Measurements from ENCODE around the gene NME1.

The NME1 gene

DNA sequence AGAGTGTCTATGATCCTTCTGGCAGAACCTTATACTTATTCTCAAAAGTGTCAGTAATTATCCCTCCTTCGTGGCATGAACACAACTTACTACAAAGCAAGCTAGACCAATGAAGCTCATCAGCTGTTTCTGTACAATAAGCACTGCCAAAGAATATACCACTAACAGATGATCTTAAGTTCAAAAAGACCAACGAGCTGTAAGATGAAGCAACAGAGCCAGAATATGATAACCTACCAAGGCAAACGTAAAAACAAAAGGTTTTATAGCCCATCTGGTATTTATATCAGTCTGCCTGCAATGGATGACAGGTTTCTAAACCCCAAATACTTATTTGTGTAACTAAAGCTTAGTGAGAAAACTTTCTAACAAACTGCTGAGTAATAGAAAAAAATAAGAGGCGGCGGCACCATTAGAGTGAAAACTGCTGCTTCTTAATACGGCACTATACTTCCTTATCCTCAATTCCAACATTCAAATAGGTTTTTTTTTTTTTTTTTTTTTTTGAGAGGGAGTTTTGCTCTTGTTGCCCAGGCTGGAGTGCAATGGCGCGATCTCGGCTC is 35.0 kb downstream of the NME1 start:
- DNase-seq (ENCODE audit: extremely low read depth in 1 of 2, low read depth in 1 of 2), result no peak

DNA sequence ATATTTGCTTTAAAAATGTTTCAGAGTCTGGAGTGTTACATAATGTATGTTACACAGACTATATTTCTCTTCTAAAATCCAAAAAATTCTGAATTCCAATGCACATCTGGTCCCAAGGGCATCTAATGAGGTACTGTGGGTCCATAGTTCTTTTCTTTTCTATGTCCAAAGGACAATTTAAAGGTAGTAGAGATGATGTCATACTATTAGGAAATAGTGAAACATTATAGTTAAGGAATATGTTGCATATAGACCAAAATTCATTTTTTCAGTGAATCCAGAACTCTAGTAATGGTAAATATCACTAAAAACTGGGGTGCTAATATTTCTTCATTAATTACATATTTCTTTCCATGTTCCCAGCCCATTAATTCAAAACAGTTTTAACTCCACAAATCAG is 35.8 kb downstream of the NME1 start:
- DNase-seq (ENCODE audit: extremely low read depth in 1 of 2, low read depth in 1 of 2), result no peak

DNA sequence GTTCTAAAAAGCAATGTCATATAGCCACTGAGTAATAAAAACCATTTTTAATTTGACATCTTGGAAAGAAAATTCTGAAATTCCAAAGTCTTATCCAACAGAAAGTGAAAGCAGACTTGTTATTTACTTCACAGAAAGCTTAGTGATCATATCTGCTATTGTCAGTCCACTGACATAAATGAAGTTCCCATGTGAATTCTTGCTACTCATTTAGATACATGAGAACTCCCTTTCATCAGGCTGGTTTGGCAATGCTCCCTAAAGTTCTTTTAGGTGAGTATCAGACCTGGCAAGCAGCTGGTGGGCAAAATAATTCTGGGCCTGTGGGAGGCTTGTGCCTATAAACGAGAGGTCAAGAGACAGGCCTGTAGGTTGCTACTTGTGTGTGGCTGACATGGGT is 36.3 kb downstream of the NME1 start:
- DNase-seq (ENCODE audit: extremely low read depth in 1 of 2, low read depth in 1 of 2), result no peak

- no peak for DNase-seq (ENCODE audit: extremely low read depth in 1 of 2, low read depth in 1 of 2)
Observed at GRCh38 chr17:51191895-51192294, 38.5 kb downstream of the NME1 start.

DNA sequence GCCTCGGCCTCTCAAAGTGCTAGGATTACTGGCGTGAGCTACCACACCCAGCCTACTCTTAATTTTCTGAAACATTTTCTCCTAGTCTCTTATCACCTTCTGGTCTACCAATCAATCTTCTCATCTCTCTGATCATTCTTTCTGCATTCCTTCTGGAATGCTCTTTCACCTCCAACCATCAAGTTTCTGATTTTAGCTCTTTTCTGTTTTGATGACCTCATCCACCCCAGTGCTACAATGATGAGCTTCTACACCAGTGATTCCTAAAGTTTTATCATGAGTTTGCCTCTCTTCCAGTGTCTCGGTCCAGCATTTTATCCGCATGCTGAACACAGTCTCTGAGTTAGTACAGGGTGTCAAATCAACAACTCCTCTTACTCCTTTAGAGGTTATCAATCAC is 44.4 kb downstream of the NME1 start:
- DNase-seq (ENCODE audit: extremely low read depth in 1 of 2, low read depth in 1 of 2), result no peak

- no peak for DNase-seq (ENCODE audit: extremely low read depth in 1 of 2, low read depth in 1 of 2)
Observed at GRCh38 chr17:51200295-51200694, 46.9 kb downstream of the NME1 start.

DNA sequence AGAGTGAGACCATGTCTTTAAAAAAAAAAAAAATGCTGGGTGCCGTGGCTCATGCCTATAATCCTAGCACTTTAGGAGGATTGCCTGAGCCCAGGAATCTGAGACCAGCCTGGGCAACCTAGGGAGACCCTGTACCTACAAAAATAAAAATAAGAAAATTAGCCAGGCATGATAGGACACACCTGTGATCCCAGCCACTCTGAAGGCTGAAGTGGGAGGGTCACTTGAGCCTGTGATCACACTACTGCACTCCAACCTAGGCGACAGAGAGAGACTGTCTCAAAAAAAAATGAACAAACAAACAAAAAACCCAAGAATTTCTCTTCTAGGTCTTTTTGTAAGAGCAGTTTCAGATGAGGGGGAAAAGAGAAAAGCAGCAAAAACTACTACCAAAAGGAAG is 47.5 kb downstream of the NME1 start:
- DNase-seq (ENCODE audit: extremely low read depth in 1 of 2, low read depth in 1 of 2), result no peak

- no peak for DNase-seq (ENCODE audit: extremely low read depth in 1 of 2, low read depth in 1 of 2)
Observed at GRCh38 chr17:51203838-51204237, 50.5 kb downstream of the NME1 start.

Measured in activated CD8-positive, alpha-beta memory T cell treated with anti-CD3 and anti-CD28 coated beads for 1 hour (primary cell).